GM12892 (cell line): ENCODE data around the gene HINT2.

ENCODE experiments used
- DNase-seq: peaks from one replicate; pipeline ENCODE4 v3.0.0; 2011; ENCODE audit not compliant: insufficient read length
- FAIRE-seq: peaks from 2 replicates; lab custom pipeline; 2011; peaks lifted over from hg19 to GRCh38; lab: Jason Lieb, UNC
- POLR2A ChIP-seq: IDR thresholded peaks from 2 replicates; pipeline ENCODE4 v1.6.1; 2011; ENCODE audit warnings: low read depth, low read length, control low read depth
- POLR2AphosphoS5 ChIP-seq: IDR thresholded peaks from 2 replicates; pipeline ENCODE4 v1.6.1; 2011; ENCODE audit warnings: low read depth, low read length, control low read depth
- TAF1 ChIP-seq: IDR thresholded peaks from 2 replicates; pipeline ENCODE4 v1.6.1; 2011; ENCODE audit warnings: low read depth, mild to moderate bottlenecking, control low read depth, low read length, borderline replicate concordance

Gene HINT2

DNA sequence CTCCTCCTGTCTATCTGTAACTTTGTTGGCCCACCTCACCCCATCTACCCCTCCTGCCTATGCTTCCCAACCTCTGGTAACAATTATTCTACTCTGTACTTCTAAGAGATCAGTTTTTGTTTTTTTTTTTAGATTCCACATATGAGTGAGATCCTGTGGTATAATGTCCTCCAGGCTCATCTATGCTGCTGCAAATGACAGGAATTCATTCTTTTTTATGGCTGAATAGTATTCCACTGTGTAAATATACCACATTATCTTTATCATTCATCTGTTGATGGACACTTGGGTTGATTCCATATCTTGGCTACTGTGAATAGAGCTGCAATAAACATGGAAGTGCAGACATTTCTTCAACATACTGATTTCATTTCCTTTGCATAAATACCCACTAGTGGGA, 31.4 kb downstream of the HINT2 start:
- TF ChIP-seq POLR2AphosphoS5, result no peak
- TF ChIP-seq POLR2A, result no peak
- no peak for DNase-seq
- no peak for FAIRE-seq

DNA sequence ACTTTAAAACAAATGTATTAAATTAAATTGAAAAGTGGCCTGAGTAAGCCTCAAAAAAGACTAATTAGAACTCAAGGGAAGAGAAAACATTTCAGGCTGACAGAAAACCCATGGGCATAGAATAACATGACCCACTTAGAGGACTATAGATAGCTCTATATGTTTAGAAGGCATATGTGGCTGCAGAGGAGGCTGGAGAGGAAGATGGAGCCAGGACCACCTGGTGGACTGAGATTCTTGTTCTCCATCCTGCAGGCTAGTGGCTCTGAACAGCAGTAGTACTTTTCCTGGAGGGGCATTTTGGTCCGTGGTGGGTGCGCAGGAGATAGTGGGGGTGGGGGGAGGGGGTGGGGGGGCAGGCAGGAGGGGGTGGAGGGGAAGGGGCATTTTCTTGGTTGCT, 33.8 kb downstream of the HINT2 start:
- DNase-seq, result no peak
- TF ChIP-seq POLR2A (no peak), TAF1 (no peak), POLR2AphosphoS5 (no peak)
- no peak for FAIRE-seq

DNA sequence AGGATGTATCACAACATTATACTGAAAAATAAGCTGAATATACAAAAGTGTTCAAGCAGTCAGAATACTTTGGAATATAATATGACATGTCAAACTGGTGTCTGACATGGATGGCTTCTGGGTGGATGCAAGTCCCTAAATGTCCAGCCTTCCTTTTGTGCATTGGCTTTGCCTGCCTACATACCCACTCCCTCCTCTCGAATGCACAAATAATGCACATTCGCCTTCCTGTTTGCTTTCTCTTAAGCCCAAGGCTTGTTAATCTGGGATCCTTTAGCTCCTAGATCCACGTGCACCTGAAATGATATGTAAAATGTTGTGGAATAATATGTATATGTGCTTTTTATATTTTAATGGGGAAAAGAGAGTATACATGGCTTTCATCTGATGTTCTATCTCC, 36.3 kb downstream of the HINT2 start:
- TF ChIP-seq POLR2AphosphoS5, result no peak
- no peak for TF ChIP-seq POLR2A
- TF ChIP-seq TAF1, result no peak
- DNase-seq (no peak), FAIRE-seq (no peak)

DNA sequence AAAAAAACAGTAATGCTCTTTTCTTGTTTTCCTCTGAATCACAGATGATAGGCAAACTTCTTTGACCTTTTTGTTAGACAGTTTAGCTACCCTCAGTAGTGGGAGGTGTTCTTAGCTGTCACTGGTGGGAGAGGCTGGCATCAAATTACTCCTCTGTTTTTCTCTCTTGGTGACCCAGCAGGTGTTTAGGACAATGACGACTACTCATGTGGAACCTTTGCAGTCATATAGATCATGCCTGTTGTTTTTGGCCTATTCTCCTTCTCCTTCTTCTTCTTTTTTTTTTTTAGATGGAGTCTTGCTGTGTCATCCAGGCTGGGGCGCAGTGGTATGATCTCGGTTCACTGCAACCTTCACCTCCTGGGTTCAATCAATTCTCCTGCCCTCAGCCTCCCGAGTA, 38.8 kb downstream of the HINT2 start:
- TF ChIP-seq TAF1 (no peak), POLR2A (no peak)
- FAIRE-seq, result no peak
- no peak for DNase-seq

DNA sequence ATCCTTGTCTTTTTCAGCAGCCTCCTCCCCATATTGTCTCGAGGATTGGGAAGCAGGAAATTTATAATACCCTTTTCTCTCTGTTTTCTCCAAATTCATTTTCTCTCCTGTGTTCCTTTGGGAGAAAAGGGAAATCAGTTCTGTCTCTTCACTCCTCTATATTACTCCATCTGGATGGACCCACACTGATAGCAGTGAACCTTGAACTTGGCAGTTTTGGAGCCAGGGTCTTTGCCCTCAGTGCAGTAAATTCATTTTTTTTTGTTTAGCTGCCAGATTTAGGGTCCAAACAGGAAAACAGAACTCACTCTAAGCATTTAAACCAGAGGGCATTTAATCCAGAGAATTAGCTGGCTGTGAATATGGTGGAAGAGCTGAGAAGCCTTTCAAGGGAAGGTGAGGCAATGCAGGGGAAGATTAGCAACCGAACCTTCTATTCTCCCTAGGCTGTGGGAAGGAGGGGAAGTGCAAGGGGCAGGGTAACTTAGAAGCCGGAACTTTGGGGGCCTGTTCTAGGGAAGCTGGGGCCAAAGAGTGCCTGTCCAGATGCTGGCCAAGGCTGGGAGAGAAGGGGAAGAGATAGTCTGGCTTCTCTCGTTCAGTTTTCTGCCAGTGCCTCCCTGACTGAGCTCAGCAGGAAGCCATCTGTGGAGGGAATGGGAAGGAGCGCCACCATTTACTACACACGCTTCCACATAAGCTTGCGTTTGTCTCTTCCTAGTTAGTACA, 39.8 kb downstream of the HINT2 start:
- no peak for TF ChIP-seq POLR2AphosphoS5
- TF ChIP-seq POLR2A, result no peak
- no peak for TF ChIP-seq TAF1
- FAIRE-seq, result no peak
- no peak for DNase-seq

DNA sequence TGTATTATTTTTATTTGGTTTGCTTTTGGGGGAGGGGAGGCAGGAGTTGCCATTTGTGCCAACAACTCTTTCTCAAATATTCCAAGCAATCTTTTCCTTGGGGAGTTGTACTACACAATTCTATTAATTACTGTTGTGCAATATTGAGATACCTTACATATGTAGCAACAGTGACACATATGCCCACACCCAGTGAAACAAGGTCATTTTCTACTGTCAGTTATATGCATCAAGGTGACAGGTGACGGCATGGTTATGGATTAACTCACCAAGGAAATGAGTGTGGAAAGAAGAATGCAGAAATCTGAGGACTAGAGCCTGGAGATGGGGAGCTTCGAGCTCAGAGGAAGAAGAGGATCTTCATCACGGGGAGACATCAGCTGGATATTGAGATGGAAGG, 42.9 kb downstream of the HINT2 start:
- DNase-seq (no peak), FAIRE-seq (no peak)
- TF ChIP-seq POLR2A (no peak), TAF1 (no peak), POLR2AphosphoS5 (no peak)

DNA sequence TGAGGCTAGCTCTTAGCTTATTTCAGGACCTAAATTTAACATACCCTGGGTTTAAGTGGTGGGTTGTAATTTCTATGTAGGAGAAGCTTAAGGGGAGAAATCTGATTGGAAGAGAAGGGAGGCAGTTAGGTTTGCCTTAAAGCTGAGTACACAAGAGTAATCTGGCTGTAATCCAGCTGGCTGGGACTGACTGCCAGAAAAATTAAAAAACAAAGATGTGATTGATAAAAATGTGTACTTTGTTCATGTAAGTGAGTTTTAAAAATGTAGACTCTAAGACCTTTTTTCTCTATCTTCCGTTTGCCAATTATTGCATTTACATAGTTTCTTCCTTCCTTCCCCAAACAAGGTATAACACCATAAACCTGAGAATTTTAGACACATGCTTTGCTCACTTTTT, 43.3 kb downstream of the HINT2 start:
- no peak for TF ChIP-seq POLR2A
- no peak for TF ChIP-seq POLR2AphosphoS5
- no peak for TF ChIP-seq TAF1
- no peak for DNase-seq
- no peak for FAIRE-seq

DNA sequence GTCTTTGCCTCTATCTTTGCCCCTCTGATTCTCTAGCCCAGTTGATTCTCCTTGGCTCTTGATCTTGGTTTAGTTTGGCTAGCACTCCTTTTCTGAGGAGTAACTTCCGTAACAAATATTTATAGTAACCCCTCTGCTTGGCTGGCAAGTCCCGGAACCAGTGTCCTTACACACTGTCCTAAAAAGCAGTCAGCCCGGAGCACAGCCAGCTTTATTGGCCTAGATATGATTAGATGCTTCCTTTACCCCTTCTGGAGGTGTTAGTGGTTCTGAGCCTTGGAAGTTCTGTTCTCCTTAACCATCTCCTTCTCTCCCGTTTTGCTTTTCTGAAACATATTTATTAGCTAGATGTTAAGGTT, 43.8 kb downstream of the HINT2 start:
- FAIRE-seq (no peak), DNase-seq (no peak)
- TF ChIP-seq POLR2A (no peak), TAF1 (no peak), POLR2AphosphoS5 (no peak)

DNA sequence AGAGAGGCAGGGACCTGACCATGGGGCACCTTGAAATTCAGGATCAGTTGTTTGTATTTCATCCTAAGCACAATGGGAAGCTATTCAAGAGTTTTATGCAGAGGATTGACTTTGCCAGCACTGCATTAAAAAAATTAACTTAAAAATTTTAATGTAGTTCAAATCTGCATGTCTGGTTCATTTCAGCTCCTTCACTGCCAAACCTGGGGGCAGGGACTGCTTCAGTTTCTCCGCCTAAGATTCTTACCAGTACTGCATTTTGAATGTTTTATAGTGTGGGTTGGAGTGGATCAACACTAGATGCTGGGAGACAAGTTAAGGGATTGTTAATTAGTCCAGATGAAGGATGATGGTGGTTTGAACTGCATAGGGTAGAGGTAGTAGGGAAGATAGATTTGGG, 45.1 kb downstream of the HINT2 start:
- DNase-seq, result no peak
- TF ChIP-seq TAF1, result no peak
- no peak for TF ChIP-seq POLR2AphosphoS5
- no peak for TF ChIP-seq POLR2A
- no peak for FAIRE-seq

DNA sequence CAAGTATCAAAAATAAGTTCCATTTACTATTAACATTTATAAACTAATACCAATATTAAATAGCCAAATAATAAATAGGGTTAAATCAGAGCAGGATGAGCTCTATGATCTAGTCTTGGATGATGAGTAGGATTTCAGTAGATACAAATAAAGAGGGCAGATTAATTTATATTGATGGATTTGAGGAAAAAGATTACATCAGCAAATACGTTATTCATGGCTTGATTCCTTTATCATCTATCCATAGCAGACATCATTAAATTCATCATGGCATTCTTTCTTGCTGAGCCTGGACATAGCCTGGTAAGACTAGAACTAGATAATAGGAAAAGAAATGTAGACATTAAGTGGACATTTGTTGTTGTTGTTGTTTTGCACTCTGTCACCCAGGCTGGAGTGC, 47.4 kb downstream of the HINT2 start:
- TF ChIP-seq POLR2A (no peak), TAF1 (no peak), POLR2AphosphoS5 (no peak)
- DNase-seq, result no peak
- FAIRE-seq, result no peak

DNA sequence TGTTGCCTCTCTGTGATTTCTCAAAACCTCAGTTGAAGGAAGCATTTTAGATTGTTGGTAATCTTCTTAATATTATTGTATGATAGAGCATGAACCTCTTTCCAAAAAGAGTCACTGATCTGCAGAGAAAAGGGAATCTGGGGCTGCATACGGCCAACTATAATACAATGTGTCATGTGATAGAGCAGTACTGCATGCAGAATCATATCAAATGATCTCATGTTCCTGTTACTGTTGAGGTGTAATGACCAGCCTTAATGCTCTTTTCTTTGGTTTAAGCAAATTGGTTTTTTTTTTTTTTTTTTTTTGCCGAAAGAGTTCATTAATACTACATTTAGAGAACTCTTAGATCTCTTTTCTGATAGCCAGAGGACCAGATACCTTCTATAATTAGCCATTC, 47.8 kb downstream of the HINT2 start:
- FAIRE-seq (no peak), DNase-seq (no peak)
- TF ChIP-seq POLR2AphosphoS5, result no peak
- no peak for TF ChIP-seq TAF1

DNA sequence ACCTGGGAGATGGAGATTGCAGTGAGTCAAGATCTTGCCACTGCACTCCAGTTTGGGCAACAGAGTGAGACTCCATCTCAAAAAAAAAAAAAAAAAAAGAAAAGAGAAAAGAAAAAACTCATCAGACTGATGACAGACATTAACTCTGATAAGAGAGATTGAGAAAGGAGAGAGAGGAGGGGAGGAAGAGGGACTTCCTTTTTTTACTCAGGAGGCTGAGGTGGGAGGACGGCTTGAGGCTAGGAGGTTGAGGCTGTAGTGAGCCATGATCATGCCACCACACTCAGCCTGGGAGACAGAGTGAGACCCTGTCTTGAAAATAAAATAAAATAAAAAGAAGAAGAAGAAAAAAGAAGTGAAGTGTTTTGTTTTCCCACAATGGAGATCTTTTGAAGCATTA, 51.0 kb downstream of the HINT2 start:
- FAIRE-seq, result no peak
- no peak for DNase-seq
- TF ChIP-seq TAF1, result no peak
- TF ChIP-seq POLR2A, result no peak
- no peak for TF ChIP-seq POLR2AphosphoS5

DNA sequence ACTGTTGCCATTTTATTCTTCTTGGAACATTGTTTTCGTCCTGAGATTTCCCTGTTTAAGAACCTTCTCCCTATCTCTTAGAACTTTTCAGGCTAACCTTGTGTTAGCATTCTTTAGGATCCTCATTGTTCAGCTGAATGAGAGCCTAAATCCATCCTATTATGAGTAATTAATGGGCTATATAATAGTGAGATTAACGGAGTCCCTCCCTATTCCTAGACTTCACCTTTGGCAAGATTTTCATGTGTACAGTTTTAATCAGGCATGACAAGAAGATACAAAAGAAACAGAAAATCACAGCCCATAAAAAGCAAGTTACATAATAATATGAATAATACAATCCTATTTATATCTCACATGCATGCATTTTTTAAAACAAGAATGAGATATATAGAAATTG, 51.7 kb downstream of the HINT2 start:
- TF ChIP-seq POLR2A (no peak), TAF1 (no peak), POLR2AphosphoS5 (no peak)
- no peak for FAIRE-seq
- no peak for DNase-seq
